ENCODE measurements around the gene DBNDD1.

Gene DBNDD1

GRCh38 chr16:89962754-89963498, 56.3 kb downstream of the DBNDD1 start:
- DNase-seq (ENCODE audit: low read depth, low spot score), result no peak

- no peak for DNase-seq (ENCODE audit: low read depth, low spot score)
Measured at GRCh38 chr16:89961920-89962319, 57.3 kb downstream of the DBNDD1 start.

GRCh38 chr16:89960966-89961365, 58.3 kb downstream of the DBNDD1 start:
- DNase-seq (ENCODE audit: low read depth, low spot score), result no peak

- DNase-seq (ENCODE audit: low read depth, low spot score), result no peak
Measured at GRCh38 chr16:89958596-89958995, 60.7 kb downstream of the DBNDD1 start.

- DNase-seq (ENCODE audit: low read depth, low spot score), result no peak
Measured at GRCh38 chr16:89958068-89958467, 61.2 kb downstream of the DBNDD1 start.

- DNase-seq (ENCODE audit: low read depth, low spot score), result no peak
Measured at GRCh38 chr16:89957216-89957785, 62.0 kb downstream of the DBNDD1 start.

- no peak for DNase-seq (ENCODE audit: low read depth, low spot score)
Measured at GRCh38 chr16:89956505-89957215, 62.6 kb downstream of the DBNDD1 start.

- DNase-seq (ENCODE audit: low read depth, low spot score), result no peak
Measured at GRCh38 chr16:89955001-89955685, 64.1 kb downstream of the DBNDD1 start.

Measured in activated naive CD8-positive, alpha-beta T cell treated with anti-CD3 and anti-CD28 coated beads, Interleukin-2, amount 50 U/mL, for 16 hours (primary cell).